ENCODE results near the gene TRIO. TPM values are rescaled to one million over a fixed set of nuclear protein-coding genes. Genes with fewer than 3 reads are reported as not detected.
"Not testable (repeated sequence)": the region's sequence is repeated elsewhere in the genome, so short reads cannot be mapped to it uniquely, and the experiment has no call there.

The TRIO gene
- total RNA-seq, 2 donors from 2014 or later: 50.4 to 60.8 TPM

DNA sequence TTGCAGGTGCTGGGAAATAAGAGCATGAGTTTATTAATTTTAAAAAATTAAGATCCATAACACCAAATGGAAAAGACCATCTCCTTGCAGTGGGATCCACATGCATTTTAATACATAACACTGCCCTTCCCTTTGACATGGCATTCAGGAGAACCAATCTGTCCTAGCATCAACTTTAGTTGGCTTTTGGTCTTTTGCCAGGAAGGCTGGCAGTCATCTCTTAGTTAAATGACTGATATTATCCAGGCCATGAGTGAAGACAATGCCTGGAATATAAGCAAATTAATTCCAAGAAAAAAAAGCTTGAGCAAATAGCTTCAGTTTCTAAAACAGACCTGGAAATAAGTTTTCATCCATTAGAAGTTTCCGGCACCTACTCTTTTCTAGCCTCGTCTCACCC, 383.4 kb downstream of the TRIO start:
- DNase-seq (no peak), ATAC-seq (no peak)
- intact Hi-C loops (cut with DNase I): no loop called here

- intact Hi-C loops (cut with DNase I): no loop called here
- DNase-seq (no peak), ATAC-seq (no peak)
Measured at GRCh38 chr5:14528115-14528514, 385.0 kb downstream of the TRIO start.

DNA sequence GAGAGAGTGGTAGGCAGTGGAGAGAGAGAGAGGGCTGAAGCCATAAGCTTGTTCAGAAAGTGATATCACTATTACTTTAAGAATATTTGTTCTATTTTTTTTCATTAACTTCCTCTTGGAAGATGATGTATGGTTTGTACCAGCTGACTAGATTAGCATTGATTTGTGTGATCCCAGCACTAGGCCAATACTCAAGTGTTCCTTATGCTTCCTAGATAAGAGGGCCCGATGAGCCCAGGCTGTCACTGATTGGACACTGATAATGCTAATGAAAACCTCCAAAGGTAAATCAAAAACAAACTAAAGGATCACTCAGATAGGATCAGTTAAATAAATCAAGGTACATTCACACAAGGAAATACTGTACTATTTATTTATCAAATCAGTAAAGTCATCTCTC, 385.8 kb downstream of the TRIO start:
- intact Hi-C loops (cut with DNase I): no loop called here
- ATAC-seq: no peak
- DNase-seq: no peak

DNA sequence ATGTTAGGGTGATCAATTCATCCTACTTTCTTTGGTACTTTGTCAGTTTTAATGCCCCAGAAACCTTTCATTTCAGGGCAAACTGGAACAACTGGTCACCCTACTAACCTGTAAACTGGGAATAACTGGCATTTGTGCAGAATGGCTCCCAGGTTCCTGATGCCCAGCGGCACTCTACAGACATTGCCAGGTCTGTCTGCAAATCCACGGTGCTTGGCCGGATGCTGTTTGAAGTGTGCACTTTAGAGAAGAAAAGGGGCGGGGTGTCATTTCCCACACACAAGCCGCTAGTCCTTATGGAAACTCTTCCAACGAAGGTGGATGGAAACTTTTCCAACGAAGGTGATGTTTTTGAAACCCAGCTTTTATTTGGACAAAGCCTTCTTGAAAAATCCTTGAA, 388.5 kb downstream of the TRIO start:
- ATAC-seq: no peak
- DNase-seq: no peak

GRCh38 chr5:14532180-14532579, 389.0 kb downstream of the TRIO start:
- intact Hi-C loops (cut with DNase I): no loop called here
- no peak for DNase-seq
- no peak for ATAC-seq

More for the DNA sequence above, 388.5 kb downstream of the TRIO start:
- intact Hi-C loops (cut with DNase I): no loop called here

DNA sequence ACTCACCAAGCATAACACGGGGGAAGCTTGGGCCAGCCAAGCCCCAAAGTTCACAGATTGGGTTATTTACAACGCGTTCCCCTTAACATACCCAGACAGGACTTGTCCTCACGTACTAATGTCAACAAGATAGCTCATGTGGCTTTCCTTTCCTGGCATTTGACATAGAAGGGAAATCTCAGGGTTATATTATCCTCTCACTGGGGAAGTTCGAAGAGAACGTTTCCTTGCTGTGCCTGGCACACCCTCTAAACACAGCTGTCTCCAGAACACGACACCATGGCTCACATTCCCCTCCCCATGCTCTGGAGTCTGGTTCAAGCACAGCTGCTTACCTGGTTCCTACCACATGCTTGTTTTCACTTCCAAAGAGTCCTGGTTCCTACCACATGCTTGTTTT, 391.6 kb downstream of the TRIO start:
- ATAC-seq (peak in 1 of 2 donors; percentile 26), DNase-seq (no peak)
- intact Hi-C loops (cut with DNase I): no loop called here

DNA sequence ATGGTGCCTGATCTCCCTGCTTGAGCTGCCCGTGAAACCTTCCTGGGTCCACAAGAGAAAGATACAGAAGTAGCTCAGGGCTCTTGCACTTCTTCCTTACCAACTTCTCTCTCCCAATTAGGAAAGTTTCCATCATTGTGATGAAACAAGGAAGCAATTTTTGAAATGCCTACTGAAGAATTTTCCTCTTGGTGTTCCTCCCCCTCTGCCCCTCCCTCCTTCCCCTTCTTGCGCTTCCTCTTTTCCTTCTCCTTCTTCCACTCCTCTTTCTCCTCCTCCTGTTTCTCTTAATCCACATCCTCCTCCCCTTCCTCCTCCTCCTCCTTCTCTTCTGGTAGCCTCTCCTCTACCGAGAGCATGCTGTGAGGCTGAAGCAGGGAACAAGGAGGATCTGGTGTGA, 402.2 kb downstream of the TRIO start:
- ATAC-seq (peak in 1 of 2 donors; percentile 84), DNase-seq (no peak)
- intact Hi-C loops (cut with DNase I): no loop called here

- DNase-seq: no peak
- ATAC-seq: peak in 1 of 2 donors; percentile 55
- intact Hi-C loops (cut with DNase I): no loop called here
Measured at GRCh38 chr5:14545862-14546261, 402.7 kb downstream of the TRIO start.

GRCh38 chr5:14547666-14548065, 404.5 kb downstream of the TRIO start:
- ATAC-seq: no peak
- intact Hi-C loops (cut with DNase I): no loop called here

DNA sequence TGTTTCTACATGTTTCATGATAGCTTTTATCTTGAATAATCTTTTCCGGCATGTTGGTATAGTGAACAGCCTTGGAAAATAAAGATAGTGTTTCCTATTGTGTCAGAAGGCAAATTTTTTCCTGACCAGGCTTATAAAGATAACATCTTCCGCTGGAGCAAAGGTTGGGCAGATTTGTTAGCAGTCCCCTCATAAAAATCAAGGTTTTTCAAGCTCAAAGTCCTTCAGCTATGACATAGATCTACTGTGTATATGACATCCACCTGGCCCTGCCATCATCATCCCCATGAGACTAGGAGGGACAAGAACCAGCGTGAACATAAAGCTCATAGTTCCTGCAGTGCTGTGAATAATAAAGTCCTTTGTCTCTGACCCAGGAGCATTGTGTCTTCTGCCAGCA, 408.1 kb downstream of the TRIO start:
- no peak for ATAC-seq
- intact Hi-C loops (cut with DNase I): no loop called here
- no peak for DNase-seq

More at GRCh38 chr5:14547666-14548065, 404.5 kb downstream of the TRIO start:
- no peak for DNase-seq

GRCh38 chr5:14552017-14552416, 408.9 kb downstream of the TRIO start:
- DNase-seq (no peak), ATAC-seq (peak in 1 of 2 donors; percentile 48)
- intact Hi-C loops (cut with DNase I): no loop called here

DNA sequence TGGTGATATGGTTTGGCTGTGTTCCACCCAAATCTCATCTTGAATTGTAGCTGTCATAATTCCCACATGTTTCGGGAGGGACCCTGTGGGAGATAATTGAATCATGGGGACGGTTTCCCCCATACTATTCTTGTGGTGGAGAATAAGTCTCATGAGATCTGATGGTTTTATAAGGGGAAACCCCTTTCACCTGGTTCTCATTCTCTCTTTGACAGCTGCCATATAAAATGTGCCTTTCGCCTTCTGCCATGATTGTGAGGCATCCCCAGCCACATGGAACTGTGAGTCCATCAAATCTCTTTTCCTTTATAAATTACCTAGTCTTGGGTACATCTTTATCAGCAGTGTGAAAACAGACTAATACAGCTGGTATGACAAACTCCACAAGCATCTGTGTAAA, 411.1 kb downstream of the TRIO start:
- intact Hi-C loops (cut with DNase I); ATAC-seq; DNase-seq: not testable (repeated sequence)

GRCh38 chr5:14556015-14556414, 412.9 kb downstream of the TRIO start:
- intact Hi-C loops (cut with DNase I): no loop called here
- DNase-seq (no peak), ATAC-seq (no peak)

DNA sequence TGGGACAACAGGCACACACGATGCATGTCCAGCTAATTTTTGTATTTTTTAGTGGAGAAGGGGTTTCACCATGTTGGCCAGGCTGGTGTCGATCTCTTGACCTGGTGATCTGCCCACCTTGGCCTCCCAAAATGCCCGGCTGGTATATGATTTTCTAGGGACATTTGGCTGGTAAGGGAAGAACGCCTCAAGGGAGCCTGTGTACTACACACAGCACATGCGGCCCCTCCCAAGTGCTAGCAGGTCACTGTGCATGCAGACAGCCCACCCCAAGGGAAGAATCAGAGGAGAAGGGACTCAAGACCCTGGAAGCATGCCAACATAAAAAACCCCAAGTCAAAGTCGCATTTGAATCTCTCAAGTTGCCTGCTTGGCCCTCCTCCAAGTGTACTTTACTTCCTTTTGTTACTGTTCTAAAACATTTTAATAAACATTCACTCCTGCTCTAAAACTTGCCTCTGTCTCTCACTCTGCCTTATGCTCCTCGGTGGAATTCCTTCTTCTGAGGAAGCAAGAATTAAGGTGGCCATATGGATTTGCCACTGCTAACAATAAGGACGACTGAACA, 414.1 kb downstream of the TRIO start:
- no peak for ATAC-seq
- intact Hi-C loops (cut with DNase I): no loop called here
- DNase-seq: no peak

- DNase-seq (no peak), ATAC-seq (no peak)
- intact Hi-C loops (cut with DNase I): no loop called here
Measured at GRCh38 chr5:14557791-14558415, 414.8 kb downstream of the TRIO start.

Other genes starting within 250 kb of the TRIO start
- gene DNAH5, start 198.7 kb upstream of the TRIO start, total RNA-seq: under 1 TPM; 0.24 to 0.34 TPM

Data from left cardiac atrium (tissue), 4 donors.